Hepatocyte (in vitro differentiated cells): Measurements from ENCODE around the gene HDAC3.

Source experiments
- CTCF ChIP-seq: fragments of 200-600 bp; sonication (generic); IDR thresholded peaks from 2 replicates; pipeline ENCODE4 v1.5.1; 2016; ENCODE audit warnings: antibody characterized with exemption, mild to moderate bottlenecking; ENCODE audit not compliant: poor library complexity
- EZH2 ChIP-seq: fragments of 200-600 bp; sonication (generic); IDR thresholded peaks from 2 replicates; pipeline ENCODE4 v1.6.1; 2016; ENCODE audit warnings: antibody characterized with exemption, mild to moderate bottlenecking, borderline replicate concordance

- no peak for TF ChIP-seq CTCF
- no peak for TF ChIP-seq EZH2
Measured at GRCh38 chr5:141638771-141639170, 2.1 kb upstream of the HDAC3 start.
